Measurements from ENCODE around the gene IGFBPL1. TPM values are rescaled to one million over a fixed set of nuclear protein-coding genes. Genes with fewer than 3 reads are reported as not detected.

Gene IGFBPL1
- polyA plus RNA-seq, 3 donors = not detected

DNA sequence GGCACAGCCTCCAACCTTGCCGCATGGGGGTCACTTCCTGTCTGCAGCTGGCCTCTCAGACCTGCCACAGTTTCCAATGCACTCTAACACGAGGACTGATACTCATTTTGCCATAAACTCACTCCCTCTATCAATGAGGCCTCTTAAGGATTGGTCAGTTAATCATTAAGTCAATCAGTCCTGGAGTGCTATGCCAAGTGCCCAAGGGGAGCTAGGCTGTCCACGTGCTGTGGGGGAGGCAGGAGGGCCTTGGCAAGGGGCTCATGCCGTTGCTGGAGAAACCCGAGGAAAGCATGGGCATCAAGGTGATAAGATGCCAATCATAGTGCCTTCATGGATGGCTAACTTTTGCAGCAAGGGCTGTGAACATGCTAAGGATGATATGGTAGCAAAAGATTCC lies 33.4 kb downstream of the IGFBPL1 start:
- no peak overlapping the region for H3K4me3 ChIP-seq (replicated peaks in 1 of 3; ENCODE audit: low read depth in 2 of 3, low read length in 3 of 3)
- Mint-ChIP-seq H3K27ac (no peak overlapping the region), H3K9me3 (peaks cover 0 to 3% (median 0%) of the 10 kb centered on the region in 7 donors), H3K27me3 (ENCODE audit: low read depth in 3 of 3) (peaks cover 2 to 10% (median 8%) of the 10 kb centered on the region in 3 donors), H3K4me3 (no peak overlapping the region), H3K4me1 (peaks cover 18% of the 10 kb centered on the region), H3K36me3 (peaks cover 3% of the 10 kb centered on the region in 2 donors)
- peaks cover 6% of the 10 kb centered on the region for H3K79me2 ChIP-seq (ENCODE audit: insufficient read depth, low read length)
- intact Hi-C loops (cut with micrococcal nuclease) = loop anchor here (10.0 kb wide), 2 partner anchors 476 to 636 kb away; partner anchors contain the start of gene TRMT10B (in 1 of the 2)
- H3K36me3 ChIP-seq (replicated peaks in 1 of 2; ENCODE audit: control insufficient read depth in 1 of 2, insufficient read depth in 2 of 2, low read length in 2 of 2) = peaks cover 0 to 1% of the 10 kb centered on the region in 2 donors
- H2AFZ ChIP-seq (ENCODE audit: insufficient read depth, low read depth, low read length, poor library complexity, severe bottlenecking) = no peak overlapping the region
- WGBS (ENCODE audit: insufficient coverage) = 81% methylated on average over 4 of the region's 5 CpGs
- TF ChIP-seq CTCF (IDR thresholded peaks at IDR 0.05) = no peak
- no peaks in the 10 kb centered on the region for H3K27me3 ChIP-seq (ENCODE audit: control insufficient read depth in 2 of 2, insufficient read depth in 2 of 2, low read length in 2 of 2)
- H4K20me1 ChIP-seq (ENCODE audit: insufficient read depth, low read length) = no peaks in the 10 kb centered on the region
- no peak for DNase-seq
- H3K9ac ChIP-seq (ENCODE audit: insufficient read depth, low read length, poor library complexity, severe bottlenecking) = no peak overlapping the region
- H3K9me3 ChIP-seq (replicated peaks in 1 of 2; ENCODE audit: control insufficient read depth in 1 of 2, insufficient read depth in 1 of 2, low read length in 2 of 2) = no peaks in the 10 kb centered on the region
- H3K4me1 ChIP-seq (ENCODE audit: control insufficient read depth in 1 of 2, insufficient read depth in 2 of 2, low read length in 2 of 2) = peaks cover 10 to 15% of the 10 kb centered on the region in 2 donors
- H3K27ac ChIP-seq (ENCODE audit: low read depth in 1 of 2, low read length in 2 of 2) = no peak overlapping the region
- H3K4me2 ChIP-seq (replicated peaks; ENCODE audit: extremely low read depth, low read length, poor library complexity, severe bottlenecking) = no peak overlapping the region

DNA sequence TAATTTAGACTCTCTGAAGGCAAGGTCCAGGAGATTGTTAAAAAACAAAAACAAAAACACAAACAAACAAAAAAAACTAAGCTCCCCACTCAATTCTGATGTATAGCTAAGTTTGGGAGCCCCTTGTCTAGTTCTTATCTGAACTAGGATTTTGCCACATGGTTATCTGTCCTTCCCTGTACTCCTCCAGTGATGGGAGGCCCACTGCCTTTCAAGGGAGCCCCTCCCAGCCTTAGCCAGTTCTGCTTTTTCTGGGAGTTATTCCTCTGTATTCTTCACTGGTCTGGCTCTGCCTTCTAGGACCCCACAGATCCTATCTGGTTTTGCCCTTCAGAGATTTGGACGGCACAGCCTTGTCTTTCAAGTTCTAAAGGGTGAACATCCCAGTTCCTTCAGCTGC lies 33.8 kb downstream of the IGFBPL1 start:
- Histone ChIP-seq H3K4me2 (replicated peaks; ENCODE audit: extremely low read depth, low read length, poor library complexity, severe bottlenecking) (no peak overlapping the region), H3K9ac (ENCODE audit: insufficient read depth, low read length, poor library complexity, severe bottlenecking) (no peak overlapping the region), H3K4me3 (replicated peaks in 1 of 3; ENCODE audit: low read depth in 2 of 3, low read length in 3 of 3) (no peak overlapping the region), H4K20me1 (ENCODE audit: insufficient read depth, low read length) (no peaks in the 10 kb centered on the region), H3K4me1 (ENCODE audit: control insufficient read depth in 1 of 2, insufficient read depth in 2 of 2, low read length in 2 of 2) (peaks cover 10 to 15% of the 10 kb centered on the region in 2 donors), H3K36me3 (replicated peaks in 1 of 2; ENCODE audit: control insufficient read depth in 1 of 2, insufficient read depth in 2 of 2, low read length in 2 of 2) (no peaks in the 10 kb centered on the region), H3K27me3 (ENCODE audit: control insufficient read depth in 2 of 2, insufficient read depth in 2 of 2, low read length in 2 of 2) (no peaks in the 10 kb centered on the region), H2AFZ (ENCODE audit: insufficient read depth, low read depth, low read length, poor library complexity, severe bottlenecking) (no peak overlapping the region), H3K79me2 (ENCODE audit: insufficient read depth, low read length) (peaks cover 6% of the 10 kb centered on the region), H3K9me3 (replicated peaks in 1 of 2; ENCODE audit: control insufficient read depth in 1 of 2, insufficient read depth in 1 of 2, low read length in 2 of 2) (peaks cover 0 to under 1% of the 10 kb centered on the region in 2 donors), H3K27ac (ENCODE audit: low read depth in 1 of 2, low read length in 2 of 2) (no peak overlapping the region)
- peaks cover 2 to 10% (median 8%) of the 10 kb centered on the region in 3 donors for H3K27me3 Mint-ChIP-seq (ENCODE audit: low read depth in 3 of 3)
- H3K4me1 Mint-ChIP-seq = peaks cover 18% of the 10 kb centered on the region
- H3K4me3 Mint-ChIP-seq = no peak overlapping the region
- 67% methylated on average over 1 of the region's 1 CpG for WGBS (ENCODE audit: insufficient coverage)
- no peak overlapping the region for H3K27ac Mint-ChIP-seq
- TF ChIP-seq CTCF (IDR thresholded peaks at IDR 0.05) = no peak
- no peak for DNase-seq
- H3K36me3 Mint-ChIP-seq = no peaks in the 10 kb centered on the region
- intact Hi-C loops (cut with micrococcal nuclease) = loop anchor here (10.0 kb wide), 2 partner anchors 476 to 636 kb away; partner anchors contain the start of gene TRMT10B (in 1 of the 2)
- peaks cover 0 to 3% (median 0%) of the 10 kb centered on the region in 7 donors for H3K9me3 Mint-ChIP-seq
